H1 (cell line): ENCODE results near the gene NUBP1. TPM values are rescaled to one million over a fixed set of nuclear protein-coding genes. Genes with fewer than 3 reads are reported as not detected.

Experiments used
- CTCF ChIA-PET: fragments of 300-600 bp; sonication (Branson Sonifier 250); formaldehyde crosslinking; loops from one replicate; lab custom pipeline; 2021; ENCODE audit not compliant: partially characterized antibody; lab: Charles Lee
- POLR2A ChIA-PET: fragments of 300-600 bp; sonication (Branson Sonifier 250); formaldehyde crosslinking; loops from one replicate; lab custom pipeline; 2021; ENCODE audit warnings: inconsistent platforms; ENCODE audit not compliant: partially characterized antibody; lab: Charles Lee
- DNase-seq, 2 experiments: peaks; one replicate each; pipeline versions ENCODE4 v3.0.0 to v3.0.0-alpha.2; 2010 to 2022; ENCODE audit warnings: low spot score in 2 of 2, low read depth in 1 of 2, mixed read lengths in 1 of 2
- FAIRE-seq: peaks from 2 replicates; lab custom pipeline; 2011; peaks lifted over from hg19 to GRCh38; lab: Jason Lieb, UNC
- H2AFZ ChIP-seq: 2 replicates; pipeline ENCODE4 v1.8.1; 2012; ENCODE audit warnings: low read length, inconsistent platforms
- H2AK5ac ChIP-seq: 2 replicates; pipeline ENCODE4 v1.6.1; 2013; ENCODE audit warnings: low read depth, low read length
- H2BK120ac ChIP-seq: replicated peaks from 2 replicates; pipeline ENCODE3; 2013; ENCODE audit warnings: low read depth, low read length, inconsistent platforms
- H2BK12ac ChIP-seq: 2 replicates; pipeline ENCODE4 v1.6.1; 2013; ENCODE audit warnings: low read depth, low read length
- H2BK15ac ChIP-seq: 2 replicates; pipeline ENCODE4 v1.6.1; 2013; ENCODE audit warnings: low read length
- H2BK20ac ChIP-seq: 2 replicates; pipeline ENCODE4 v1.6.1; 2013; ENCODE audit warnings: low read length
- H2BK5ac ChIP-seq: 2 replicates; pipeline ENCODE4 v1.6.1; 2013; ENCODE audit warnings: low read depth, low read length
- H3K14ac ChIP-seq: 2 replicates; pipeline ENCODE4 v1.6.1; 2013; ENCODE audit warnings: inconsistent platforms; ENCODE audit not compliant: insufficient read length
- H3K18ac ChIP-seq: 2 replicates; pipeline ENCODE4 v1.6.1; 2013; ENCODE audit warnings: low read length; ENCODE audit errors: extremely low read depth
- H3K23ac ChIP-seq: 2 replicates; pipeline ENCODE4 v1.6.1; 2013; ENCODE audit warnings: inconsistent platforms; ENCODE audit not compliant: insufficient read length
- H3K23me2 ChIP-seq: 2 replicates; pipeline ENCODE4 v1.6.1; 2013; ENCODE audit warnings: low read depth, low read length
- H3K27ac ChIP-seq: 2 replicates; pipeline ENCODE4 v1.6.1; 2011; ENCODE audit warnings: low read depth, low read length, inconsistent platforms
- H3K27me3 ChIP-seq, 4 experiments: replicated peaks in 1 of 4; 1 replicate in 1 of 4; 2 replicates in 3 of 4; pipeline versions ENCODE4 v1.6.1 to v1.8.1; 2011 to 2013; ENCODE audit warnings: low read length in 3 of 4, mild to moderate bottlenecking in 3 of 4, inconsistent platforms in 2 of 4, mixed read lengths in 2 of 4, moderate library complexity in 1 of 4; ENCODE audit not compliant: control insufficient read depth in 3 of 4, insufficient read depth in 3 of 4; ENCODE audit errors: extremely low read depth in 1 of 4
- H3K36me3 ChIP-seq, 4 experiments: 2 replicates each; pipeline versions ENCODE4 v1.6.1 to v1.8.1; 2011 to 2013; ENCODE audit warnings: mild to moderate bottlenecking in 4 of 4, low read length in 3 of 4, moderate library complexity in 2 of 4, control low read depth in 1 of 4, inconsistent platforms in 1 of 4; ENCODE audit not compliant: insufficient read depth in 4 of 4, control insufficient read depth in 2 of 4
- H3K4ac ChIP-seq: replicated peaks from 2 replicates; pipeline ENCODE3; 2013; ENCODE audit warnings: low read length, low read depth, mixed read lengths, inconsistent platforms; ENCODE audit not compliant: insufficient read length
- H3K4me1 ChIP-seq, 4 experiments: replicated peaks in 1 of 4; 1 replicate in 1 of 4; 2 replicates in 3 of 4; pipeline versions ENCODE4 v1.6.1 to v1.8.1; 2011 to 2013; ENCODE audit warnings: low read length in 3 of 4, inconsistent platforms in 2 of 4, mixed read lengths in 1 of 4; ENCODE audit not compliant: insufficient read depth in 4 of 4, control insufficient read depth in 3 of 4
- H3K4me2 ChIP-seq, 2 experiments: 2 replicates each; pipeline versions ENCODE4 v1.6.1 to v1.8.1; 2011 to 2013; ENCODE audit warnings: low read depth in 2 of 2, low read length in 2 of 2, control low read depth in 1 of 2, inconsistent platforms in 1 of 2, mild to moderate bottlenecking in 1 of 2; ENCODE audit not compliant: insufficient read depth in 1 of 2
- H3K4me3 ChIP-seq, 4 experiments: fragments of 200-600, 300-600 bp in 1 of 4; sonication (generic), shearing (Covaris generic), sonication (Bioruptor Twin) in 1 of 4; 2 replicates each; pipeline versions ENCODE4 v1.5.1 to v1.8.1; 2011 to 2016; ENCODE audit warnings: low read length in 4 of 4, low read depth in 3 of 4, control low read depth in 2 of 4, inconsistent platforms in 2 of 4, mild to moderate bottlenecking in 2 of 4, mixed read lengths in 1 of 4, moderate library complexity in 1 of 4; ENCODE audit not compliant: insufficient read depth in 2 of 4; ENCODE audit errors: extremely low read depth in 1 of 4
- H3K56ac ChIP-seq: replicated peaks from 2 replicates; pipeline ENCODE3; 2013; ENCODE audit warnings: low read depth, mild to moderate bottlenecking, mixed read lengths, low read length, inconsistent platforms; ENCODE audit not compliant: insufficient read length
- H3K79me1 ChIP-seq: 2 replicates; pipeline ENCODE4 v1.6.1; 2013; ENCODE audit warnings: low read depth, low read length, control low read depth
- H3K79me2 ChIP-seq, 2 experiments: 2 replicates each; pipeline versions ENCODE4 v1.6.1 to v1.8.1; 2012 to 2013; ENCODE audit warnings: low read length in 2 of 2, mild to moderate bottlenecking in 2 of 2, inconsistent platforms in 1 of 2; ENCODE audit not compliant: insufficient read depth in 2 of 2, control insufficient read depth in 1 of 2
- H3K9ac ChIP-seq, 4 experiments: replicated peaks in 1 of 4; 1 replicate in 1 of 4; 2 replicates in 3 of 4; pipeline versions ENCODE4 v1.6.1 to v1.8.1; 2011 to 2013; ENCODE audit warnings: low read depth in 3 of 4, low read length in 3 of 4, control low read depth in 2 of 4, mild to moderate bottlenecking in 2 of 4, moderate library complexity in 2 of 4, inconsistent platforms in 1 of 4; ENCODE audit errors: extremely low read depth in 1 of 4
- H3K9me3 ChIP-seq, 2 experiments: 2 replicates each; pipeline versions ENCODE4 v1.6.1 to v1.8.1; 2012 to 2013; ENCODE audit warnings: mild to moderate bottlenecking in 2 of 2, moderate library complexity in 2 of 2, control low read depth in 1 of 2, inconsistent platforms in 1 of 2, low read depth in 1 of 2, low read length in 1 of 2, mixed read lengths in 1 of 2; ENCODE audit not compliant: insufficient read depth in 2 of 2
- H4K20me1 ChIP-seq, 2 experiments: replicated peaks in 1 of 2; 2 replicates each; pipeline versions ENCODE3 to v1.8.1; 2011 to 2013; ENCODE audit warnings: inconsistent platforms in 2 of 2, low read length in 2 of 2, mild to moderate bottlenecking in 1 of 2; ENCODE audit not compliant: insufficient read depth in 2 of 2, control insufficient read depth in 1 of 2
- H4K5ac ChIP-seq: 2 replicates; pipeline ENCODE4 v1.6.1; 2013; ENCODE audit warnings: low read length, low read depth, mixed read lengths, inconsistent platforms; ENCODE audit not compliant: insufficient read length
- H4K8ac ChIP-seq: 2 replicates; pipeline ENCODE4 v1.8.0; 2013; ENCODE audit warnings: mild to moderate bottlenecking, moderate library complexity, low read length, inconsistent platforms; ENCODE audit not compliant: insufficient read depth; ENCODE audit errors: extremely low read depth
- H4K91ac ChIP-seq: replicated peaks from 2 replicates; pipeline ENCODE3; 2013; ENCODE audit warnings: low read length, mixed read lengths, inconsistent platforms; ENCODE audit not compliant: insufficient read length
- ATF3 ChIP-seq: IDR thresholded peaks from 2 replicates; pipeline ENCODE4 v1.6.1; 2011; ENCODE audit warnings: low read depth, mild to moderate bottlenecking, low read length; ENCODE audit not compliant: insufficient read depth
- BACH1 ChIP-seq: IDR thresholded peaks from 2 replicates; pipeline ENCODE4 v1.6.1; 2012; ENCODE audit warnings: low read length, improper control_type of control experiment
- CBX5 ChIP-seq: fragments of 300-800, 300-1000 bp; sonication (generic); IDR thresholded peaks from 2 replicates; pipeline ENCODE4 v1.7.1; 2016; ENCODE audit warnings: antibody characterized with exemption, low read length, low read depth
- CEBPB ChIP-seq: IDR thresholded peaks from 2 replicates; pipeline ENCODE4 v1.6.1; 2012; ENCODE audit warnings: low read depth, low read length
- CREB1 ChIP-seq: IDR thresholded peaks from 2 replicates; pipeline ENCODE4 v1.6.1; 2012; ENCODE audit warnings: inconsistent platforms
- EP300 ChIP-seq, 2 experiments: IDR thresholded peaks; 1 replicate in 1 of 2; 2 replicates in 1 of 2; pipeline ENCODE4 v1.6.1; 2011 to 2012; ENCODE audit warnings: low read depth in 2 of 2, low read length in 2 of 2, mild to moderate bottlenecking in 2 of 2, borderline replicate concordance in 1 of 2, inconsistent platforms in 1 of 2, moderate library complexity in 1 of 2
- MAX ChIP-seq: IDR thresholded peaks from 2 replicates; pipeline ENCODE4 v1.6.1; 2012; ENCODE audit warnings: inconsistent platforms
- POU5F1 ChIP-seq: IDR thresholded peaks from 2 replicates; pipeline ENCODE4 v1.6.1; 2011; ENCODE audit warnings: low read depth, mild to moderate bottlenecking, low read length, moderate library complexity
- SP4 ChIP-seq: IDR thresholded peaks from 2 replicates; pipeline ENCODE4 v1.6.1; 2012; ENCODE audit warnings: low read length, inconsistent platforms
- SUZ12 ChIP-seq: fragments of 200-600 bp; sonication (generic); IDR thresholded peaks from 2 replicates; pipeline ENCODE4 v1.6.1; 2012; ENCODE audit warnings: mild to moderate bottlenecking, inconsistent platforms, low read length, moderate library complexity, mixed read lengths
- WGBS, 2 experiments: shearing (Covaris generic) in 1 of 2; methylation state at CpG; one replicate each; pipeline versions ENCODE4 v1.1.6 to v1.1.7; 2013 to 2015; ENCODE audit warnings: low lambda C conversion rate in 2 of 2, mixed read lengths in 2 of 2, inconsistent platforms in 1 of 2, low coverage in 1 of 2, missing lambda C conversion rate in 1 of 2; ENCODE audit not compliant: insufficient replicate concordance in 2 of 2, insufficient coverage in 1 of 2, insufficient read length in 1 of 2; ENCODE audit errors: extremely low coverage in 1 of 2, missing lambda C conversion rate in 1 of 2; 5-methylcytosine and 5-hydroxymethylcytosine counted together
- polyA plus RNA-seq, 7 experiments: library from polyadenylated mRNA; depleted of rRNA in 3 of 7; stranded (reverse) in 5 of 7; unstranded in 2 of 7; fragments of >200 nt in 5 of 7; fragments of 200-250 nt in 2 of 7; gene quantifications; 1 replicate in 5 of 7; 2 replicates in 1 of 7; 4 replicates in 1 of 7; pipeline versions ENCODE4 v1.2.1 to v1.2.3, GENCODE V29; 2011 to 2013; ENCODE audit warnings: missing spikeins in 2 of 7, mixed read lengths in 2 of 7
- total RNA-seq: library from RNA; stranded (reverse); fragmentation: NEBNext Ultra II Directional; extraction: Animal tissue kit (Norgen Biotek cat#: 25700); gene quantifications from 2 replicates; pipeline ENCODE4 v1.2.1, GENCODE V29; 2021

The NUBP1 gene
- total and polyA plus RNA-seq, 2 of the 8 experiments (the other 6 are each of a cell fraction or from before 2014, with no cell fraction given) = 28.2 to 32.2 TPM

- H2BK20ac ChIP-seq = no peak overlapping the region
- DNase-seq = no peak
- H4K8ac ChIP-seq = no peak overlapping the region
- no peak overlapping the region for H2AFZ ChIP-seq
- no peak overlapping the region for H2AK5ac ChIP-seq
- peaks cover 0 to 6% (median 1%) of the 10 kb centered on the region in 4 experiments; a peak in 2 of 8 replicates for H3K36me3 ChIP-seq
- no peaks in the 10 kb centered on the region for H3K9me3 ChIP-seq
- ChIA-PET CTCF (interaction anchor here (0.6 to 3.6 kb wide), 4 partner anchors 10 to 1086 kb away, joined by 3 to 17 read pairs (median 4); no protein-coding TSS in a partner anchor), POLR2A (interaction anchor here (0.7 kb wide), 1 partner anchor 9 kb away, joined by 3 read pairs; no protein-coding TSS in a partner anchor)
- no peak overlapping the region for H3K56ac ChIP-seq
- H3K79me1 ChIP-seq = no peaks in the 10 kb centered on the region
- FAIRE-seq = no peak
- TF ChIP-seq MAX (no peak), ATF3 (no peak), SP4 (no peak), BACH1 (no peak), CBX5 (no peak), POU5F1 (no peak), SUZ12 (no peak), EP300 (IDR thresholded peaks at IDR 0.05; ENCODE audit: borderline replicate concordance in 1 of 2, low read depth in 2 of 2, low read length in 2 of 2) (no peak), CEBPB (no peak), CREB1 (no peak)
- H3K4me2 ChIP-seq = no peak overlapping the region
- no peak overlapping the region for H2BK5ac ChIP-seq
- no peak overlapping the region for H2BK15ac ChIP-seq
- no peak overlapping the region for H3K14ac ChIP-seq
- no peak overlapping the region for H3K4ac ChIP-seq
- no peak overlapping the region for H4K5ac ChIP-seq
- WGBS, 2 experiments = 95% methylated on average over 9 of the region's 11 CpGs; no CpG with 5 or more reads in 1 of the 2 experiments
- no peak overlapping the region for H3K4me3 ChIP-seq
- no peak overlapping the region for H3K27ac ChIP-seq
- no peak overlapping the region for H3K23ac ChIP-seq
- no peaks in the 10 kb centered on the region for H4K20me1 ChIP-seq
- no peak overlapping the region for H4K91ac ChIP-seq
- no peak overlapping the region for H3K18ac ChIP-seq
- H2BK12ac ChIP-seq = no peak overlapping the region
- no peaks in the 10 kb centered on the region for H3K27me3 ChIP-seq
- no peaks in the 10 kb centered on the region for H3K79me2 ChIP-seq
- no peaks in the 10 kb centered on the region for H3K4me1 ChIP-seq
- H2BK120ac ChIP-seq = no peak overlapping the region
- H3K23me2 ChIP-seq = no peaks in the 10 kb centered on the region
- H3K9ac ChIP-seq = no peak overlapping the region
Measured at GRCh38 chr16:10750793-10751192, 7.2 kb downstream of the NUBP1 start.
